Measurements from ENCODE around the gene NABP2. TPM values are rescaled to one million over a fixed set of nuclear protein-coding genes. Genes with fewer than 3 reads are reported as not detected.
"Not testable (repeated sequence)": the region's sequence is repeated elsewhere in the genome, so short reads cannot be mapped to it uniquely, and the experiment has no call there.

The NABP2 gene
- total and polyA plus RNA-seq, 10 donors: 13.4 to 24.6 (median 19.3) TPM

DNA sequence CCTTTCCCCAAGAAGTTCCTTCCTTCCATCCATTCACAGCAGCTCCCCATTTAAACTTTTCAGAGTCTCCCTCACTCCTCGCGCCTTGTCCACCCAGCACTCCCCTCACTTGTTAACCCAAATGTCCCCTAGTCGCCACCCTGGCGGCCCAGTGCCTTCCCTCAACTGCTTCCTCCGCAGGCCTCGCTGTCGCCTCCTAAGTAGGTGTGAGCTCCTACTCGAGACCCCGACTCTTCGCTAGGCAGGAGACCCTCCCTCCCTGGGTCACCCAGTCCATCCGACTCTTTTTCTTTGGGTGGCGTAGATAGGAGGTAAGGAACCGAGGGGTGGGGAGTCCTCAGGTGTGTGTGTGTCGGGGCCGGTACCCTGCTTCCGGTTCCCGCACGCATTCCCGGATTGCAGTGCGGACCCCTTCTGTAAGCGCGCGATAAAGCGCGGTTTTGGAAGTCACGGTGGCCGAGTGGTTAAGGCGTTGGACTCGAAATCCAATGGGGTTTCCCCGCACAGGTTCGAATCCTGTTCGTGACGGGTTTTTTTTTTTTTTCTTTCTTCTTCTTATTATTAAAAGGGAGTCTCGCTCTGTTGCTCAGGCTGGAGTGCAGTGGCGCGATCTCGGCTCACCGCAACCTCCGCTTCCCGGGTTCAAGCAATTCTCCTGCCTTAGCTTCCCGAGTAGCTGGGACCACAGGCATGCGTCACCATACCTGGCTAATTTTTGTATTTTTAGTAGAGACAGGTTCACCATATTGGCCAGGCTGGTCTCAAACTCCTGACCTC is 34.0 kb upstream of the NABP2 start:
- 1% methylated on average over 42 of the region's 42 CpGs for whole genome bisulfite sequencing, 5 donors
- TF ChIP-seq POLR2A (IDR thresholded peaks at IDR 0.05) (no peak), POLR2AphosphoS5 (IDR thresholded peaks at IDR 0.05) (peak in 1 of 3 donors; percentile 24)
- TF ChIP-seq, protein P1, sequence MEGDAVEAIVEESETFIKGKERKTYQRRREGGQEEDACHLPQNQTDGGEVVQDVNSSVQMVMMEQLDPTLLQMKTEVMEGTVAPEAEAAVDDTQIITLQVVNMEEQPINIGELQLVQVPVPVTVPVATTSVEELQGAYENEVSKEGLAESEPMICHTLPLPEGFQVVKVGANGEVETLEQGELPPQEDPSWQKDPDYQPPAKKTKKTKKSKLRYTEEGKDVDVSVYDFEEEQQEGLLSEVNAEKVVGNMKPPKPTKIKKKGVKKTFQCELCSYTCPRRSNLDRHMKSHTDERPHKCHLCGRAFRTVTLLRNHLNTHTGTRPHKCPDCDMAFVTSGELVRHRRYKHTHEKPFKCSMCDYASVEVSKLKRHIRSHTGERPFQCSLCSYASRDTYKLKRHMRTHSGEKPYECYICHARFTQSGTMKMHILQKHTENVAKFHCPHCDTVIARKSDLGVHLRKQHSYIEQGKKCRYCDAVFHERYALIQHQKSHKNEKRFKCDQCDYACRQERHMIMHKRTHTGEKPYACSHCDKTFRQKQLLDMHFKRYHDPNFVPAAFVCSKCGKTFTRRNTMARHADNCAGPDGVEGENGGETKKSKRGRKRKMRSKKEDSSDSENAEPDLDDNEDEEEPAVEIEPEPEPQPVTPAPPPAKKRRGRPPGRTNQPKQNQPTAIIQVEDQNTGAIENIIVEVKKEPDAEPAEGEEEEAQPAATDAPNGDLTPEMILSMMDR (IDR thresholded peaks at IDR 0.05 in 8 of 11, conservative IDR thresholded peaks at IDR 0.05 in 3 of 11): peak in 4 of 11 experiments; percentile 7 to 35 (median 14)
- Histone ChIP-seq H3K9me3 (no peaks in the 10 kb centered on the region), H3K4me3 (peak overlapping the region; percentile 57 to 94 (median 84)), H3K27me3 (replicated peaks in 1 of 7) (no peaks in the 10 kb centered on the region), H3K4me1 (peaks cover 22 to 58% (median 35%) of the 10 kb centered on the region in 6 donors), H3K36me3 (peaks cover 0 to 20% (median 16%) of the 10 kb centered on the region in 6 donors), H3K27ac (peak overlapping the region; percentile 85 to 96 (median 94))
- intact Hi-C loops (cut with DNase I; ENCODE audit: low total_unique reads): loop anchor here (2.0 to 10.0 kb wide), 2 partner anchors 63 to 65 kb away; partner anchors contain the start of gene ANKRD52
- DNase-seq: peak; percentile 90

DNA sequence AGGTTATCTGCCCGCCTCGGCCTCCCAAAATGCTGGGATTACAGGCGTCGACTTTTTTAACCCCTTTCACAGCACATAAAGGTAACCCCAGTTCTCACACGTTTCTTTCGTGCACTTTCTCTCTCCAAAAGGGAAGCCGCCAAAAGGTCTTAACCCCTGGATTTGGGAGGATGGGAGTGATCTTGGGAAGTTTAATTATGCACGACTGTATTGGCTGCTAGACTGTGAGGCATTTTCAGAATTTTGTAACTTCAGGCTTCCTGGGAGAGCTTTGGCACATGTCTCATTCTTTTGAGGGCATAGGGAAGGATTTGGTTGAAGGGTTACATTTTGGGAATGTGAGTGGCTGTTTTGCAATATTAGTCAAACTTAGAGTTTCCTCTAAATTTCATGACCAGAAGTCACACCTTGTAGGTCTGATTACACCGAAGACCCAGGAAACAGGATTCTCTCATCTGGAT is 33.4 kb upstream of the NABP2 start:
- 24 to 31% (median 27%) methylated on average over 9 of the region's 9 CpGs for WGBS, 5 donors
- Histone ChIP-seq H3K9me3 (no peaks in the 10 kb centered on the region), H3K27me3 (replicated peaks in 1 of 7) (no peaks in the 10 kb centered on the region), H3K4me1 (peaks cover 22 to 58% (median 35%) of the 10 kb centered on the region in 6 donors), H3K27ac (peak overlapping the region; percentile 85 to 96 (median 94)), H3K36me3 (peaks cover 0 to 14% (median 10%) of the 10 kb centered on the region in 6 donors), H3K4me3 (peak overlapping the region; percentile 57 to 94 (median 84))
- no peak for DNase-seq
- intact Hi-C loops (cut with DNase I; ENCODE audit: low total_unique reads): loop anchor here (10.0 kb wide), 1 partner anchor 64 kb away; the partner anchor contains the start of gene ANKRD52
- TF ChIP-seq POLR2A (IDR thresholded peaks at IDR 0.05) (no peak), POLR2AphosphoS5 (IDR thresholded peaks at IDR 0.05) (no peak)
- TF ChIP-seq, protein P1 (IDR thresholded peaks at IDR 0.05 in 8 of 11, conservative IDR thresholded peaks at IDR 0.05 in 3 of 11): no peak

- Histone ChIP-seq H3K9me3 (no peaks in the 10 kb centered on the region), H3K4me1 (peaks cover 15 to 45% (median 27%) of the 10 kb centered on the region in 6 donors), H3K27ac (no peak overlapping the region), H3K36me3 (no peaks in the 10 kb centered on the region), H3K4me3 (no peak overlapping the region), H3K27me3 (replicated peaks in 1 of 7) (no peaks in the 10 kb centered on the region)
- DNase-seq: no peak
- intact Hi-C loops (cut with DNase I; ENCODE audit: low total_unique reads): loop anchor here (10.0 kb wide), 1 partner anchor 62 kb away; the partner anchor contains the start of gene ANKRD52
- TF ChIP-seq, protein P1 (IDR thresholded peaks at IDR 0.05 in 8 of 11, conservative IDR thresholded peaks at IDR 0.05 in 3 of 11): no peak
- TF ChIP-seq POLR2AphosphoS5 (IDR thresholded peaks at IDR 0.05) (no peak), POLR2A (IDR thresholded peaks at IDR 0.05) (no peak)
Observed at GRCh38 chr12:56192582-56192981, 31.6 kb upstream of the NABP2 start.

GRCh38 chr12:56193025-56193578 is 31.0 kb upstream of the NABP2 start:
- Histone ChIP-seq H3K9me3 (no peaks in the 10 kb centered on the region), H3K36me3 (no peaks in the 10 kb centered on the region), H3K27me3 (replicated peaks in 1 of 7) (no peaks in the 10 kb centered on the region), H3K4me1 (peaks cover 10 to 40% (median 22%) of the 10 kb centered on the region in 6 donors), H3K4me3 (no peak overlapping the region), H3K27ac (no peak overlapping the region)
- intact Hi-C loops (cut with DNase I; ENCODE audit: low total_unique reads): loop anchor here (10.0 kb wide), 1 partner anchor 62 kb away; the partner anchor contains the start of gene ANKRD52
- WGBS, 5 donors: 32 to 50% (median 42%) methylated on average over 1 of the region's 1 CpG
- TF ChIP-seq POLR2A (IDR thresholded peaks at IDR 0.05) (no peak), POLR2AphosphoS5 (IDR thresholded peaks at IDR 0.05) (no peak)
- TF ChIP-seq, protein P1 (IDR thresholded peaks at IDR 0.05 in 8 of 11, conservative IDR thresholded peaks at IDR 0.05 in 3 of 11): peak; percentile 50 to 92 (median 82)
- no peak for DNase-seq

- not testable (repeated sequence) for DNase-seq
Observed at GRCh38 chr12:56196818-56197550, 27.2 kb upstream of the NABP2 start.

More at GRCh38 chr12:56196818-56197550, 27.2 kb upstream of the NABP2 start:
- intact Hi-C loops (cut with DNase I; ENCODE audit: low total_unique reads): loop anchor here (10.0 kb wide), 1 partner anchor 58 kb away; the partner anchor contains the start of gene ANKRD52
- H3K27ac ChIP-seq: peak overlapping the region in 6 of 8 donors; percentile 36 to 60 (median 38)
- not testable (repeated sequence) for H3K36me3 ChIP-seq; H3K27me3 ChIP-seq (replicated peaks in 1 of 7); H3K4me3 ChIP-seq; H3K9me3 ChIP-seq
- peaks cover 0 to 18% (median 3%) of the 10 kb centered on the region in 6 donors for H3K4me1 ChIP-seq
- WGBS, 5 donors: 63 to 83% (median 83%) methylated on average over 11 of the region's 11 CpGs
